Chondrocyte (in vitro differentiated cells): ENCODE data around the gene FRMD3. TPM values are rescaled to one million over a fixed set of nuclear protein-coding genes. Genes with fewer than 3 reads are reported as not detected.

Experiments
- DNase-seq: peaks from one replicate; pipeline ENCODE4 v3.0.0; 2021; ENCODE audit warnings: mixed read lengths, low spot score
- H3K27ac Mint-ChIP-seq: one replicate; pipeline ENCODE4 v1.8.0; 2021; ENCODE audit warnings: mild to moderate bottlenecking, moderate library complexity, mixed read lengths; ENCODE audit not compliant: unreplicated experiment
- H3K27me3 Mint-ChIP-seq: 2 replicates; pipeline ENCODE4 v1.8.0; 2021; ENCODE audit warnings: low read depth, mixed read lengths
- H3K36me3 Mint-ChIP-seq: 2 replicates; pipeline ENCODE4 v1.8.0; 2021; ENCODE audit warnings: low read depth, mixed read lengths
- H3K4me1 Mint-ChIP-seq: 2 replicates; pipeline ENCODE4 v1.8.0; 2021; ENCODE audit warnings: low read depth, mild to moderate bottlenecking, mixed read lengths
- H3K4me3 Mint-ChIP-seq: one replicate; pipeline ENCODE4 v1.8.0; 2021; ENCODE audit warnings: mild to moderate bottlenecking, moderate library complexity, mixed read lengths; ENCODE audit not compliant: unreplicated experiment
- H3K9me3 Mint-ChIP-seq: 2 replicates; pipeline ENCODE4 v1.8.0; 2021; ENCODE audit warnings: low read depth, mixed read lengths
- long read RNA-seq: library from polyadenylated mRNA; stranded (forward); transcript quantifications from one replicate; pipeline ENCODE4 v2.0.0, GENCODE V29; 2021
- total RNA-seq: library from RNA; stranded (reverse); gene quantifications from 3 replicates; pipeline ENCODE4 v1.2.1, GENCODE V29; 2021
- TF ChIP-seq, protein P1 (sequence below): fragments of 200-600 bp; sonication (generic); IDR thresholded peaks from 2 replicates; pipeline ENCODE4 v1.5.0; 2021; ENCODE audit warnings: antibody characterized with exemption, mild to moderate bottlenecking, moderate library complexity

Gene FRMD3
- total RNA-seq: 0.48 to 1.3 TPM (median 1.1 TPM) in 3 replicates
- long read RNA-seq, full-length matches to known transcripts: 3 of 3 reads
- long read RNA-seq, partial matches to known transcripts: 0 of 3 reads
- long read RNA-seq, other reads (novel, unspliced or antisense): 0 of 3 reads

DNA sequence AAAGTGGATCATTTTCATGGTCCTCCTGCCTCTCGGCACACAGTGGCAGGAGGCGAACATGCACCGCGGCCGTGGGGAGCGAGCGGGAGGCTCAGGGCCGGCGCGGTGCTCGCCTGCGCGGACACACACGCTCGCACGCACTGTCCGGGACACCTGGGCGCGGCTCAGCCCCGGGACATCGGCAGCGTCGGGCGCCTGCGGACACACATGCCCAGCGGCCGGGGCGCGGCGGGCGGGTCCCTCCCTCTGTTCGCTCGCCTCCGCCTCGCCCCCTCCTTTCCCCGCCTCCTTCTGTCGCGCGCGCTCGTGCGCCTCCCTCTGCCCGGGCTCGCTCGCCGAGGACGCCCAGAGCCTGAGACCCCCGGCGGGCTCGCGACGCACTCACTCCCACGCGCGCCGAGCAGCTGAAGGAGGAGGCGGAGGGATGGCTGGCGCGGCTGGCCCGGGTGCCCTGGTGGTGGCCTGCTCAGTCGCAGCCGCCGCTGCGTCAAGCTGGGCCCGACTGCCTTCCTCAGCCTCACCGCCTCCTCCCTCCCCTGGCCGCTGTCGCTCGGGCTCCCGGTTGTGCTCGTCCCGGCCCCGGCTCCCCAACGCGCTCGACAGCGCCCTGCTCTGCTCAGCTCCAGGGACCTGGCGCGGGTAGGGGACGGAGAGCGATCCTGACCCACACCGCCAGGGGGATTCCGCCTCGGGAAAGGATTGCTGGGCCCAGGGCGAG is at the start of gene FRMD3:
Gene FRMD3, minus strand, starts transcription at position 230 of the 718 bp plus-strand sequence. Its CDS starts 170 bp downstream, at position 60.
- H3K27ac Mint-ChIP-seq: no peak within 1 kb of the TSS
- no peak for DNase-seq
- H3K27me3 Mint-ChIP-seq: peaks cover 6% of the 10 kb centered on the region
- TF ChIP-seq, protein P1, sequence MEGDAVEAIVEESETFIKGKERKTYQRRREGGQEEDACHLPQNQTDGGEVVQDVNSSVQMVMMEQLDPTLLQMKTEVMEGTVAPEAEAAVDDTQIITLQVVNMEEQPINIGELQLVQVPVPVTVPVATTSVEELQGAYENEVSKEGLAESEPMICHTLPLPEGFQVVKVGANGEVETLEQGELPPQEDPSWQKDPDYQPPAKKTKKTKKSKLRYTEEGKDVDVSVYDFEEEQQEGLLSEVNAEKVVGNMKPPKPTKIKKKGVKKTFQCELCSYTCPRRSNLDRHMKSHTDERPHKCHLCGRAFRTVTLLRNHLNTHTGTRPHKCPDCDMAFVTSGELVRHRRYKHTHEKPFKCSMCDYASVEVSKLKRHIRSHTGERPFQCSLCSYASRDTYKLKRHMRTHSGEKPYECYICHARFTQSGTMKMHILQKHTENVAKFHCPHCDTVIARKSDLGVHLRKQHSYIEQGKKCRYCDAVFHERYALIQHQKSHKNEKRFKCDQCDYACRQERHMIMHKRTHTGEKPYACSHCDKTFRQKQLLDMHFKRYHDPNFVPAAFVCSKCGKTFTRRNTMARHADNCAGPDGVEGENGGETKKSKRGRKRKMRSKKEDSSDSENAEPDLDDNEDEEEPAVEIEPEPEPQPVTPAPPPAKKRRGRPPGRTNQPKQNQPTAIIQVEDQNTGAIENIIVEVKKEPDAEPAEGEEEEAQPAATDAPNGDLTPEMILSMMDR: peak; percentile 83
- peaks cover 14% of the 10 kb centered on the region for H3K4me1 Mint-ChIP-seq
- peaks cover 8% of the 10 kb centered on the region for H3K9me3 Mint-ChIP-seq
- H3K4me3 Mint-ChIP-seq: peak within 1 kb of the TSS; percentile 72
- no peaks in the 10 kb centered on the region for H3K36me3 Mint-ChIP-seq

DNA sequence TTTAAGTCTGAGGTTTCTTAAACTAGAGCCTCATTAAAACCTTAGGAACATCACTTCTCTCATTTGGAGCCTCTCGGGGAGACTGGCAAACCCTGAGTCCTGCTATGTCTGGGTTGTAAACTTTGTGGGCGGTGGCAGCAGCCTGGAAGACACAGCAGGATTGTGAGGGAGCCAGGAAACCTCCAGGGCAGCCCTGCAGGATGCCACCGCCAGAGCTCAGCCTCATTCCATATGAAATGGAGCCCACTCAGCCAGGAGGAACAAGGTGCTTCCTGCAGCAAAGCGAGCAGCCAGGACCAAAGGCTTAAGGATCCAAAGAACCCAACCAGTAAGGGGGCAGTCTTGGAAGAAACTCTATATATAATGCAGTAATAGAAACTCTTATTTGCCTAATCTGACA is 46.8 kb upstream of the FRMD3 start:
- TF ChIP-seq, protein P1: no peak

DNA sequence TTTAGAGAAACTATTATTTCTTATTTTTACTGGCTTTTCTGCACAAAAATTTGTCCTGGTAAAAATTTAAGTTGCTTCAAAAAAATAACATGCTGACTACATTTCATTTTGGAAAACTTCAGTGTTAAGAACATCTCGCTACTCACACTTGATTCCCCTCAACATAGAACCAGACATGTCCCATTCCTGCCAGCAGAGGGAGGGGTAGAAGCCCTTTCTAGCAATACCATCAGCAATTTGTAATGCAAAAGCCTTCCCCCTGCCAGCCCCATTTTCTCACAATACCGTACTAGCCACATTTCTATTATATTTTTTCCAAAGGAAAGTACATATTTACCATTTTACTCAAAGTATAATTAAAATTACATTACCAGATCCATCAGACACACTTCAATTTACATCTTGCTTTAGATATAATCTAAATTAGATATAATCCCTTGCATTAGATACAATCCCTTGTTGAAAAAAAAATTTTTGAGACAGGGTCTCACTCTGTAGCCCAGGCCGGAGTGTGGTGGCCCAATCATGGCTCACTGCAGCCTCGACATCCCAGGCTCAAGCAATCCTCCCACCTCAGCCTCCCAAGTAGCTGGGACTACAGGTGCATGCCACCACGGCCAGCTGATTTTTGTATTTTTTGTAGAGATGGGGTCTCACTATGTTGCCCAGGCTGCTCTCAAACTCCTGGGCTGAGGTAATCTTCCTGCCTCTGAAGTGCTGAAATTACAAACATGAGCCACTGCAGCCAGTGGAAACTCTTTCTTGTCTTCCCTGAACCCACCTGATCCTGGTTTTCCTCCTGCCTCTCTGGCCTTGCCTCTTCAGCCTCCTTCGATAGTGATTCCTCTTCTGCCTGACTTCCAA is 45.2 kb upstream of the FRMD3 start:
- Mint-ChIP-seq H3K4me1 (peaks cover 17% of the 10 kb centered on the region), H3K4me3 (no peak overlapping the region), H3K36me3 (peaks cover 10% of the 10 kb centered on the region), H3K27me3 (no peaks in the 10 kb centered on the region), H3K27ac (no peak overlapping the region), H3K9me3 (peaks cover 16% of the 10 kb centered on the region)
- TF ChIP-seq, protein P1: peak; percentile 91
- no peak for DNase-seq

More for the DNA sequence above, 46.8 kb upstream of the FRMD3 start:
- no peak for DNase-seq
- peaks cover 1% of the 10 kb centered on the region for H3K36me3 Mint-ChIP-seq
- H3K9me3 Mint-ChIP-seq: peaks cover 5% of the 10 kb centered on the region
- H3K27ac Mint-ChIP-seq: no peak overlapping the region
- peaks cover 17% of the 10 kb centered on the region for H3K4me1 Mint-ChIP-seq
- H3K4me3 Mint-ChIP-seq: no peak overlapping the region
- H3K27me3 Mint-ChIP-seq: no peaks in the 10 kb centered on the region

DNA sequence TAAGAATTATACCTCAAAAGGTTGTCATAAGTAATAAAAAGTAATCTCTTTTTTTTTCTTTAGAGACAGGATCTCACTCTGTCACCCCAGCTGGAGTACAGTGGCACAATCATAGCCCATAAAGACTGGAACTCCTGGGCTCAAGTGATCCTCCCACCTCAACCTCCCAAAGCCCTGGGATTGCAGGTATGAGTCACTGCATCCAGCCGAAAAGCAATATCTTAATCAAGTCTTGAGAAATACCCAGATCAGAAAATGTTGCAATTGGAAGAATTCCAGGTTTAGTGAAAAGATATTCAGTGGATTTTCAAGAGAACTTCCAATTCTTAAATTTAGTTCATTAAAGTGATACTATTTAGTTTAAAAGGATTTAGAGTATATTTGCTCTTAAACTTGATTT is 43.8 kb upstream of the FRMD3 start:
- H3K36me3 Mint-ChIP-seq: peaks cover 17% of the 10 kb centered on the region
- TF ChIP-seq, protein P1: no peak
- H3K27me3 Mint-ChIP-seq: no peaks in the 10 kb centered on the region
- DNase-seq: no peak
- H3K27ac Mint-ChIP-seq: no peak overlapping the region
- peaks cover 29% of the 10 kb centered on the region for H3K9me3 Mint-ChIP-seq
- peaks cover 17% of the 10 kb centered on the region for H3K4me1 Mint-ChIP-seq
- no peak overlapping the region for H3K4me3 Mint-ChIP-seq

DNA sequence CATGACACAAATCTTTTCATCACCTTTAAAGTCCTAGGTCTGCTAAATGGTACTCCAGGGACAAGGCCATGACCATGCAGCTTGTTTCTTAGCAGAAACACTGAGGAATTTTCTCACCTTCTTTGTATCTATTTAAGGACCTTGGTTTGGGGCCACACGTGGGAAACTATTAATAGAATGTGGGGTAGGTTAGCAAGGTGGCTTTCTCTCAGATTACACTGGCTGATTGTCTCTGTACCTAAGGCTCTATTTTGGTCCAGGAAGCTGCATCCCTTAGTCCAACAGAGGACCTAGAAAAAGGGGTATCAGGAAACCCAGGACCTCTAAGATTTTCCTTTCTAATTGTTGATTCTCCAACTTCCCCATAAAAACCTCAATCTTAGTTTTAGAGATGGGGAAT is 36.3 kb upstream of the FRMD3 start:
- Mint-ChIP-seq H3K9me3 (peaks cover 24% of the 10 kb centered on the region), H3K4me1 (peaks cover 9% of the 10 kb centered on the region)

More for the DNA sequence above, 36.3 kb upstream of the FRMD3 start:
- TF ChIP-seq, protein P1: no peak
- H3K4me3 Mint-ChIP-seq: no peak overlapping the region
- no peak for DNase-seq
- H3K27ac Mint-ChIP-seq: no peak overlapping the region
- H3K27me3 Mint-ChIP-seq: no peaks in the 10 kb centered on the region
- H3K36me3 Mint-ChIP-seq: peaks cover 14% of the 10 kb centered on the region
